Measurements from ENCODE around the gene MGST3. TPM values are rescaled to one million over a fixed set of nuclear protein-coding genes. Genes with fewer than 3 reads are reported as not detected.
A peak's percentile ranks its signal among the peaks of the same experiment; 100 is the strongest.
"Not testable (repeated sequence)": the region's sequence is repeated elsewhere in the genome, so short reads cannot be mapped to it uniquely, and the experiment has no call there.

The MGST3 gene
- total RNA-seq, 2 donors from 2014 or later, result 160 to 252 TPM

- ATAC-seq (ENCODE audit: insufficient number of reproducible peaks, low FRiP score, low read depth) (no peak), DNase-seq (ENCODE audit: low spot score) (no peak)
- no peaks in the 10 kb centered on the region for H3K36me3 ChIP-seq
- peak overlapping the region; percentile 94 for H3K4me3 ChIP-seq
- TF ChIP-seq CTCF (IDR thresholded peaks at IDR 0.05), result no peak
- H3K9me3 ChIP-seq, result no peaks in the 10 kb centered on the region
- H3K4me1 ChIP-seq (ENCODE audit: control insufficient read depth in 1 of 2, low read depth in 2 of 2), result peaks cover 17 to 33% of the 10 kb centered on the region in 2 donors
- peak overlapping the region; percentile 97 to 98 for H3K27ac ChIP-seq
- no peaks in the 10 kb centered on the region for H3K27me3 ChIP-seq (replicated peaks; ENCODE audit: insufficient read depth)
Observed at GRCh38 chr1:165698761-165699052, 67.7 kb downstream of the MGST3 start.

GRCh38 chr1:165699577-165699976, 68.5 kb downstream of the MGST3 start:
- Histone ChIP-seq H3K9me3 (no peaks in the 10 kb centered on the region), H3K27ac (no peak overlapping the region), H3K4me1 (ENCODE audit: control insufficient read depth in 1 of 2, low read depth in 2 of 2) (peaks cover 17 to 32% of the 10 kb centered on the region in 2 donors), H3K4me3 (no peak overlapping the region), H3K27me3 (replicated peaks; ENCODE audit: insufficient read depth) (no peaks in the 10 kb centered on the region), H3K36me3 (no peaks in the 10 kb centered on the region)
- ATAC-seq (ENCODE audit: insufficient number of reproducible peaks, low FRiP score, low read depth) (no peak), DNase-seq (ENCODE audit: low spot score) (no peak)
- TF ChIP-seq CTCF (IDR thresholded peaks at IDR 0.05), result no peak

GRCh38 chr1:165701922-165702321, 70.9 kb downstream of the MGST3 start:
- peaks cover 3 to 13% of the 10 kb centered on the region in 2 donors for H3K4me1 ChIP-seq (ENCODE audit: control insufficient read depth in 1 of 2, low read depth in 2 of 2)
- not testable (repeated sequence) for DNase-seq (ENCODE audit: low spot score); H3K36me3 ChIP-seq; H3K27ac ChIP-seq; H3K27me3 ChIP-seq (replicated peaks; ENCODE audit: insufficient read depth); H3K9me3 ChIP-seq; H3K4me3 ChIP-seq; ATAC-seq (ENCODE audit: insufficient number of reproducible peaks, low FRiP score, low read depth)

GRCh38 chr1:165703648-165704047, 72.6 kb downstream of the MGST3 start:
- H3K4me1 ChIP-seq (ENCODE audit: control insufficient read depth in 1 of 2, low read depth in 2 of 2), result peaks cover 0 to 4% of the 10 kb centered on the region in 2 donors
- H3K4me3 ChIP-seq, result no peak overlapping the region
- H3K27me3 ChIP-seq (replicated peaks; ENCODE audit: insufficient read depth), result no peaks in the 10 kb centered on the region
- H3K36me3 ChIP-seq, result no peaks in the 10 kb centered on the region
- no peaks in the 10 kb centered on the region for H3K9me3 ChIP-seq
- no peak for TF ChIP-seq CTCF (IDR thresholded peaks at IDR 0.05)
- DNase-seq (ENCODE audit: low spot score), result no peak
- no peak for ATAC-seq (ENCODE audit: insufficient number of reproducible peaks, low FRiP score, low read depth)
- no peak overlapping the region for H3K27ac ChIP-seq

Other genes with a start within 250 kb of the MGST3 start
- 1 to 10 TPM in 1 of 2 donors, not detected in 1; 2.8 TPM for gene RXRG, start 186.1 kb upstream of the MGST3 start, total RNA-seq
- not detected for gene LRRC52, start 87.2 kb upstream of the MGST3 start, total RNA-seq
- 10 to 100 TPM; 44.4 to 65.0 TPM for gene ALDH9A1, start 67.3 kb downstream of the MGST3 start, total RNA-seq
- gene TMCO1, start 137.6 kb downstream of the MGST3 start, total RNA-seq, result 10 to 100 TPM; 37.5 to 53.7 TPM
- 10 to 100 TPM; 34.3 to 47.5 TPM for gene UCK2, start 196.4 kb downstream of the MGST3 start, total RNA-seq